Neural cell (in vitro differentiated cells): ENCODE data around the gene FGR. TPM values are rescaled to one million over a fixed set of nuclear protein-coding genes. Genes with fewer than 3 reads are reported as not detected.

Source experiments
- H2AFZ ChIP-seq: fragments of 200-600, 300-800 bp; sonication (generic), shearing (Covaris generic); 2 replicates; pipeline ENCODE4 v1.6.0; 2014; ENCODE audit warnings: low read depth, mild to moderate bottlenecking, antibody characterized with exemption, low read length, moderate library complexity
- H3F3A ChIP-seq: fragments of 200-600 bp; shearing (Covaris generic); 2 replicates; pipeline ENCODE4 v1.6.1; 2016; ENCODE audit warnings: mild to moderate bottlenecking, moderate library complexity, mixed read lengths, antibody characterized with exemption, low read length; ENCODE audit not compliant: insufficient read depth, poor library complexity, severe bottlenecking
- H3K27ac ChIP-seq: fragments of 200-600, 300-800 bp; sonication (generic), shearing (Covaris generic); 2 replicates; pipeline ENCODE4 v1.5.1; 2014; ENCODE audit warnings: mild to moderate bottlenecking, low read length, moderate library complexity
- H3K27me3 ChIP-seq: fragments of 300-800, 200-600 bp; sonication (generic), shearing (Covaris generic); 2 replicates; pipeline ENCODE4 v1.6.0; 2014; ENCODE audit warnings: mild to moderate bottlenecking, low read depth, low read length, moderate library complexity; ENCODE audit not compliant: insufficient read depth
- H3K36me3 ChIP-seq: fragments of 300-800, 200-600 bp; sonication (generic), shearing (Covaris generic); 2 replicates; pipeline ENCODE4 v1.5.1; 2014; ENCODE audit warnings: mild to moderate bottlenecking, antibody characterized with exemption, low read length, moderate library complexity; ENCODE audit not compliant: insufficient read depth
- H3K4me2 ChIP-seq: fragments of 300-800, 200-600 bp; sonication (generic), shearing (Covaris generic); 2 replicates; pipeline ENCODE4 v1.6.0; 2014; ENCODE audit warnings: mild to moderate bottlenecking, low read length
- H3K4me3 ChIP-seq: fragments of 300-800, 200-600 bp; sonication (generic), shearing (Covaris generic); 2 replicates; pipeline ENCODE4 v1.5.1; 2014; ENCODE audit warnings: mild to moderate bottlenecking, low read length, moderate library complexity
- H3K79me2 ChIP-seq: fragments of 200-600 bp; shearing (Covaris generic); replicated peaks from 2 replicates; pipeline ENCODE4 v1.6.0; 2014; ENCODE audit warnings: mild to moderate bottlenecking, low read length, moderate library complexity; ENCODE audit not compliant: insufficient read depth
- H3K9ac ChIP-seq: fragments of 300-800, 200-600 bp; sonication (generic), shearing (Covaris generic); 2 replicates; pipeline ENCODE4 v1.6.1; 2016; ENCODE audit warnings: mild to moderate bottlenecking, low read length, mixed read lengths
- H3K9me2 ChIP-seq: fragments of 200-600 bp; shearing (Covaris generic); 2 replicates; pipeline ENCODE4 v1.6.1; 2016; ENCODE audit warnings: mild to moderate bottlenecking, low read length, mixed read lengths; ENCODE audit not compliant: insufficient read depth
- H3K9me3 ChIP-seq: fragments of 200-600, 300-800 bp; sonication (generic), shearing (Covaris generic); 2 replicates; pipeline ENCODE4 v1.6.1; 2016; ENCODE audit warnings: mild to moderate bottlenecking, mixed run types, low read length, moderate library complexity, mixed read lengths
- H4K20me1 ChIP-seq: fragments of 200-600 bp; shearing (Covaris generic); 2 replicates; pipeline ENCODE4 v1.6.1; 2016; ENCODE audit warnings: mild to moderate bottlenecking, mixed run types; ENCODE audit not compliant: insufficient read depth
- CTCF ChIP-seq: fragments of 450-650 bp; IDR thresholded peaks from 2 replicates; pipeline ENCODE4 v1.5.1; 2014; ENCODE audit warnings: antibody characterized with exemption, mild to moderate bottlenecking, moderate library complexity; ENCODE audit not compliant: poor library complexity, severe bottlenecking
- EP300 ChIP-seq: fragments of 450-650 bp; conservative IDR thresholded peaks from 2 replicates; pipeline ENCODE4 v1.6.1; 2014; ENCODE audit warnings: antibody characterized with exemption, mild to moderate bottlenecking, moderate library complexity; ENCODE audit not compliant: poor library complexity, severe bottlenecking
- EZH2 ChIP-seq: fragments of 200-600, 300-800 bp; shearing (Covaris generic), sonication (generic); IDR thresholded peaks from 2 replicates; pipeline ENCODE4 v1.6.1; 2014; ENCODE audit warnings: antibody characterized with exemption, low read length, borderline replicate concordance, mild to moderate bottlenecking; ENCODE audit not compliant: insufficient read depth, poor library complexity, severe bottlenecking
- MXI1 ChIP-seq: fragments of 450-650 bp; conservative IDR thresholded peaks from 2 replicates; pipeline ENCODE4 v1.6.1; 2014; ENCODE audit warnings: antibody characterized with exemption, mild to moderate bottlenecking; ENCODE audit not compliant: poor library complexity, severe bottlenecking
- POLR2AphosphoS5 ChIP-seq: IDR thresholded peaks from 2 replicates; pipeline ENCODE4 v1.6.1; 2012
- RAD21 ChIP-seq: fragments of 450-650 bp; conservative IDR thresholded peaks from 2 replicates; pipeline ENCODE4 v1.6.1; 2014; ENCODE audit warnings: antibody characterized with exemption, mild to moderate bottlenecking, moderate library complexity
- REST ChIP-seq: IDR thresholded peaks from 2 replicates; pipeline ENCODE4 v1.6.1; 2012; ENCODE audit warnings: borderline replicate concordance
- SMC3 ChIP-seq: fragments of 450-650 bp; conservative IDR thresholded peaks from 2 replicates; pipeline ENCODE4 v1.6.1; 2014; ENCODE audit warnings: antibody characterized with exemption, mild to moderate bottlenecking, moderate library complexity; ENCODE audit not compliant: poor library complexity
- TAF1 ChIP-seq: IDR thresholded peaks from 2 replicates; pipeline ENCODE4 v1.6.1; 2012; ENCODE audit warnings: low read depth
- polyA plus RNA-seq: library from polyadenylated mRNA; depleted of rRNA; stranded (reverse); fragments of >200 nt; gene quantifications from 2 replicates; pipeline ENCODE4 v1.2.3, GENCODE V29; 2014

The FGR gene
- polyA plus RNA-seq, 1 donor from 2014 or later: not detected

GRCh38 chr1:27652111-27652864 lies 17.3 kb upstream of the FGR start:
- H3K9me3 ChIP-seq: no peaks in the 10 kb centered on the region

More at GRCh38 chr1:27652111-27652864, 17.3 kb upstream of the FGR start:
- Histone ChIP-seq H3K4me2 (no peak overlapping the region), H3K27ac (no peak overlapping the region), H3K9me2 (no peaks in the 10 kb centered on the region), H3K9ac (no peak overlapping the region), H3K79me2 (no peaks in the 10 kb centered on the region), H3K36me3 (no peaks in the 10 kb centered on the region), H2AFZ (no peak overlapping the region), H4K20me1 (no peaks in the 10 kb centered on the region), H3K4me3 (no peak overlapping the region), H3K27me3 (no peaks in the 10 kb centered on the region), H3F3A (no peaks in the 10 kb centered on the region)
- TF ChIP-seq EP300: no peak
- TF ChIP-seq RAD21: no peak
- TF ChIP-seq POLR2AphosphoS5: no peak
- TF ChIP-seq EZH2: no peak
- no peak for TF ChIP-seq SMC3
- TF ChIP-seq REST: no peak
- TF ChIP-seq MXI1: no peak
- TF ChIP-seq TAF1: no peak
- no peak for TF ChIP-seq CTCF
